Right atrium auricular region (tissue), 2 donors: Measurements from ENCODE around the gene LGMN. TPM values are rescaled to one million over a fixed set of nuclear protein-coding genes. Genes with fewer than 3 reads are reported as not detected.

ENCODE experiments used
- DNase-seq: peaks from one replicate; pipeline ENCODE4 v3.0.0-alpha.2; 2019; ENCODE audit warnings: low spot score
- H3K27ac ChIP-seq, 2 donors: fragments of 200-600 bp; sonication (generic); 1 replicate in 1 of 2; 2 replicates in 1 of 2; pipeline ENCODE4 v1.5.1; 2016 to 2019
- H3K27me3 ChIP-seq, 2 donors: fragments of 200-600 bp; sonication (generic); one replicate each; pipeline versions ENCODE4 v1.5.1 to v1.6.0; 2017 to 2019
- H3K36me3 ChIP-seq: fragments of 200-600 bp; sonication (generic); one replicate; pipeline ENCODE4 v1.5.1; 2016
- H3K4me1 ChIP-seq, 2 donors: fragments of 200-600 bp; sonication (generic); one replicate each; pipeline versions ENCODE4 v1.5.1 to v1.6.0; 2017 to 2019
- H3K4me3 ChIP-seq, 2 donors: fragments of 200-600 bp; sonication (generic); 1 replicate in 1 of 2; 2 replicates in 1 of 2; pipeline ENCODE4 v1.5.1; 2017 to 2019; ENCODE audit warnings: mild to moderate bottlenecking in 1 of 2, moderate library complexity in 1 of 2
- H3K9me3 ChIP-seq, 2 donors: fragments of 200-600 bp; sonication (generic); one replicate each; pipeline ENCODE4 v1.5.1; 2019
- total RNA-seq, 2 donors: library from RNA; depleted of rRNA; stranded (reverse); fragments of >200 nt; gene quantifications; one replicate each; pipeline ENCODE4 v1.1.0, GENCODE V29; 2016
- TF ChIP-seq, protein P1 (sequence below), 2 donors: fragments of 200-600 bp; sonication (generic); IDR thresholded peaks; one replicate each; pipeline ENCODE4 v1.5.1; 2019; ENCODE audit warnings: antibody characterized with exemption in 2 of 2

LGMN gene
- total RNA-seq, 2 donors from 2014 or later = 65.6 to 109 TPM

DNA sequence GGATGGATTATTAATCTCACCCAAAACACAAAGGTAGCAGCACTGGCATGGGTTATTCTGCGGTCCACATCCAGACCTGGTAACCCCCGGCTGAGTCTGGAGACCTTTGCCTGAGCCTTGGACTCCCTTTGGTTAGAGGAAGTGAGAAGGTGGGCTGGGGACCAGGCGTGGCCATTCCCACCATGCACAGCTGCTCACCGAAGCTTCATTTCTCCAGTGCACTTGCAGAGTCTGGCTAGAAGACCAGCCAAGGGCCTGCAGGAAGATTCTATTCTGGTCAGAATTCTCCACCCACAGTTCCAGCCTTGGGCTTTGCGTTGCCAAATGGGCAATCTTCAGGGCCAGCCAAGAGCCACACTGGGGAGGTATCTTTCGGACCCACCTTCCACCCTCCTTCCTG lies 73.0 kb downstream of the LGMN start:
- Histone ChIP-seq H3K27me3 (no peaks in the 10 kb centered on the region), H3K4me3 (no peak overlapping the region), H3K4me1 (no peaks in the 10 kb centered on the region), H3K9me3 (no peaks in the 10 kb centered on the region), H3K36me3 (peaks cover 15% of the 10 kb centered on the region), H3K27ac (no peak overlapping the region)
- no peak for DNase-seq
- TF ChIP-seq, protein P1, sequence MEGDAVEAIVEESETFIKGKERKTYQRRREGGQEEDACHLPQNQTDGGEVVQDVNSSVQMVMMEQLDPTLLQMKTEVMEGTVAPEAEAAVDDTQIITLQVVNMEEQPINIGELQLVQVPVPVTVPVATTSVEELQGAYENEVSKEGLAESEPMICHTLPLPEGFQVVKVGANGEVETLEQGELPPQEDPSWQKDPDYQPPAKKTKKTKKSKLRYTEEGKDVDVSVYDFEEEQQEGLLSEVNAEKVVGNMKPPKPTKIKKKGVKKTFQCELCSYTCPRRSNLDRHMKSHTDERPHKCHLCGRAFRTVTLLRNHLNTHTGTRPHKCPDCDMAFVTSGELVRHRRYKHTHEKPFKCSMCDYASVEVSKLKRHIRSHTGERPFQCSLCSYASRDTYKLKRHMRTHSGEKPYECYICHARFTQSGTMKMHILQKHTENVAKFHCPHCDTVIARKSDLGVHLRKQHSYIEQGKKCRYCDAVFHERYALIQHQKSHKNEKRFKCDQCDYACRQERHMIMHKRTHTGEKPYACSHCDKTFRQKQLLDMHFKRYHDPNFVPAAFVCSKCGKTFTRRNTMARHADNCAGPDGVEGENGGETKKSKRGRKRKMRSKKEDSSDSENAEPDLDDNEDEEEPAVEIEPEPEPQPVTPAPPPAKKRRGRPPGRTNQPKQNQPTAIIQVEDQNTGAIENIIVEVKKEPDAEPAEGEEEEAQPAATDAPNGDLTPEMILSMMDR (IDR thresholded peaks at IDR 0.05) = no peak

DNA sequence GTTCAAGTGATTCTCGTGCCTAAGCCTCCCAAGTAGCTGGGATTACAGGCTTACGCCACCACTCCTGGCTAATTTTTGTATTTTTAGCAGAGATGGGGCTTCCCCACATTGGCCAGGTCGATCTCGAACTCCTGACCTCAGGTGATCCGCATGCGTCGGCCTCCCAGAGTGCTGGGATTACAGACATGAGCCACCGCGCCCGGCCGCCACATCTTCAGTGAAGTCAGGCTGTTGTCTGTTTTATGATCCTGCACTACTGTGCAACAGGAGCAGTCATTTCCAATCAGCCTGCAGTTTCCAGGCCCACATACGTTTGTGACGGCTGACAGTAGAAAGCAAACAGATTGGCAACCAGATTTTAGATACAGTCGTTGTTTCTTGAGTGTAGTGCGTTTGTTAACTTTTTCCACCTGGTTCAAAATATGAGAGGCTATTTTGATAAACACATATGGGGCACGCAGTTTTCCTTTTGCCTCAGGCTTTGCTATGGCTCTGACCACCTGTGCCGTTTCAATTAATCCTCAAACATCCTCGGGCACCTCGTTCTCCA lies 74.8 kb downstream of the LGMN start:
- no peak overlapping the region for H3K27ac ChIP-seq
- no peak overlapping the region for H3K4me3 ChIP-seq
- no peaks in the 10 kb centered on the region for H3K9me3 ChIP-seq
- H3K4me1 ChIP-seq = no peaks in the 10 kb centered on the region
- no peaks in the 10 kb centered on the region for H3K27me3 ChIP-seq
- TF ChIP-seq, protein P1 (IDR thresholded peaks at IDR 0.05) = no peak
- H3K36me3 ChIP-seq = peaks cover 8% of the 10 kb centered on the region
- no peak for DNase-seq

DNA sequence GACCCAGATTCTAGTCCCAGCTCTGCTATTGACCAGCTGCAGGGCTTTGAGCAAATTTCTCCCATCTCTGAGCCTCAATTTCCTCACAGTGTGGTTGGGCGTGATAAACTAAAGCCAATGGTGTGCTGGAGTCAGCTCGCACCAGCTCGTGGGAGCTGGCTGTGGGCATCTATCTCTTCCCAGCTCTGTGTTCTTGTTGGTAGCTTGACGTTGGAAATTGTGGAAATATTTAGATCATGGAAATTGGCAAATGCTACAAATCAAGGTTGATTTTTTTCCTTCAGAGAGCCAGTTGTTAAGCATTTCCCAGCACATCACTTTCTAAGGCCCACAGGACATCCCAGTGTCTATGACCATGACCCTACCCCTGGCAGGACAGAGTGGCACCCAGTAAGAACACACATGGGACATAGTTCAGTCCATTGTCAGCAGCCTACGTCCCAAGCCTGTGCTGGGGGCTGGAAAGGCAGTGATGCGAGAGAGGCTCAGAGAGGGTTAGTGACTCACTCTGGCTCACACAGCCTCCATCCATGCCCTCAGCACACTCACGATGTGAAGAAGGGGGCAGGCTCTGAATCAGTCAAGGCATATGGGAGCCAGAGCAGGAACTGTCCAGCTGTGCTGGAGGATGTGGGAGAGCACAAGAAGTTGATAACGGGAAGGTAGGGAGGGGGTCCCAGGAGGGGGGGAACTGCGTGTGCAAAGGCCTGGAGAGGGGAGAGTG lies 77.6 kb downstream of the LGMN start:
- Histone ChIP-seq H3K36me3 (peaks cover 10% of the 10 kb centered on the region), H3K4me3 (no peak overlapping the region), H3K27ac (no peak overlapping the region), H3K9me3 (no peaks in the 10 kb centered on the region), H3K27me3 (no peaks in the 10 kb centered on the region), H3K4me1 (no peaks in the 10 kb centered on the region)
- TF ChIP-seq, protein P1 (IDR thresholded peaks at IDR 0.05) = no peak
- no peak for DNase-seq

DNA sequence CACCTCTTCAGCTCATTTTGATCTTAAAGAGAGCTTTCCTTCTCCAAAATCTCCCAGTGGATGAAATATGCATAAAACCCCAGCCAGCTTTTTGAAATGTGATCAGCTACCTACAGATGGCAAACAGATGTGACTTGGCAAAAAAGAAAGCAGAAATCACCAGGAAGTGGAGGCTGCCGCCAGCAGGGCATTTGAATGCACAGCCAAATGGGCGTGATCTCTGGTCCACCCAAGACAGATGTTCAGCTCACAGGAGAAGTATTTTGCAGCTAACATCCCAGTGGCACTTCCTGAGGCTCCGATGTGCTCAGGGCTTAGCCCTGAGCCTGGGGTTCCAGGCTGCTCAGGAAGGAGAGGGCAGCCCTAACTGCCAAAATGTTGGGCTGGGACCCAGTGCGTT lies 78.3 kb downstream of the LGMN start:
- H3K27ac ChIP-seq = no peak overlapping the region
- no peak for DNase-seq

DNA sequence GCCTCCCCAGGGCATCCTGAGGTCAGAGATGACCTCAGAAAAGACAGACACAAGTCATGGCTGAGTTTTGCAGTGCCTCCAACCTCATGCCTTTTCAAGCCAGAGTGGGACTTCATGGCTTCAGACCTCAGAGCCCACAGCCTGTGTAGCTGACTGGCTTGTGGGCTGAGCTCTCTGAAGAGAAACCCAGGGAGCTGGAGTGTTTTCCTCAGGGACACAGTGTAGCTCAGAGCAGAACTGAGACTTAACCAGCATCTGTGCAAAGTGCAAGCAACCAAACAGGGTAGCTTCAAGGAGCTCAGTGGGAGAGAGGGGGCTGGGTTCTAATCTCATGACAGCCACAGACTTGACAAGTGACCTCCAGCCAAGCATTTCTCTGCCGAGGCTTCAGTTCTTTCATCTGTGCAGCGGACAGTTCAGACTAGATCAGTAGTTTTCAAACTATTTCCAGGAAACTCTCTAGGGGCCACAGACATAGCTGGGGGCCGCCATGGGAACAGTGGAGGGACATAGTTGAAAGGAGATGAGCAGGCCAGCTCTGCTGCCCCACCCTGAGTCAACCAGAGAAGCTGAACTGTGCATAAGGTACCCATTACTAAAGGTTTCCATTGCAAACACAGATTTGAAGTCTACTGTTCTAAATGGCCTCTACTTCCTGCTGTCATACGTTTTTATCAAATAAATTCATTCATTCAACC lies 80.0 kb downstream of the LGMN start:
- H3K9me3 ChIP-seq = no peaks in the 10 kb centered on the region
- no peaks in the 10 kb centered on the region for H3K4me1 ChIP-seq
- TF ChIP-seq, protein P1 (IDR thresholded peaks at IDR 0.05) = no peak
- H3K36me3 ChIP-seq = peaks cover 10% of the 10 kb centered on the region
- H3K27me3 ChIP-seq = no peaks in the 10 kb centered on the region
- no peak overlapping the region for H3K4me3 ChIP-seq
- DNase-seq = no peak
- no peak overlapping the region for H3K27ac ChIP-seq

More for the DNA sequence above, 78.3 kb downstream of the LGMN start:
- TF ChIP-seq, protein P1 (IDR thresholded peaks at IDR 0.05) = no peak
- Histone ChIP-seq H3K36me3 (peaks cover 10% of the 10 kb centered on the region), H3K9me3 (no peaks in the 10 kb centered on the region), H3K4me3 (no peak overlapping the region), H3K27me3 (no peaks in the 10 kb centered on the region), H3K4me1 (no peaks in the 10 kb centered on the region)
